Measurements from ENCODE around the gene HADHA.

- TF ChIP-seq CTCF (IDR thresholded peaks at IDR 0.05) (no peak), POLR2A (IDR thresholded peaks at IDR 0.05) (no peak)
Observed at GRCh38 chr2:26182441-26182840, 62.0 kb downstream of the HADHA start.

All from transverse colon (tissue), 3 donors.